RKO (cell line): ENCODE results near the gene B3GAT2.

Experiments
- DNase-seq: peaks from one replicate; pipeline ENCODE4 v3.0.0-alpha.2; 2016; ENCODE audit warnings: low spot score

The B3GAT2 gene

GRCh38 chr6:70842541-70842940, 114.3 kb downstream of the B3GAT2 start:
- no peak for DNase-seq

GRCh38 chr6:70841112-70841511, 115.7 kb downstream of the B3GAT2 start:
- DNase-seq: no peak

DNA sequence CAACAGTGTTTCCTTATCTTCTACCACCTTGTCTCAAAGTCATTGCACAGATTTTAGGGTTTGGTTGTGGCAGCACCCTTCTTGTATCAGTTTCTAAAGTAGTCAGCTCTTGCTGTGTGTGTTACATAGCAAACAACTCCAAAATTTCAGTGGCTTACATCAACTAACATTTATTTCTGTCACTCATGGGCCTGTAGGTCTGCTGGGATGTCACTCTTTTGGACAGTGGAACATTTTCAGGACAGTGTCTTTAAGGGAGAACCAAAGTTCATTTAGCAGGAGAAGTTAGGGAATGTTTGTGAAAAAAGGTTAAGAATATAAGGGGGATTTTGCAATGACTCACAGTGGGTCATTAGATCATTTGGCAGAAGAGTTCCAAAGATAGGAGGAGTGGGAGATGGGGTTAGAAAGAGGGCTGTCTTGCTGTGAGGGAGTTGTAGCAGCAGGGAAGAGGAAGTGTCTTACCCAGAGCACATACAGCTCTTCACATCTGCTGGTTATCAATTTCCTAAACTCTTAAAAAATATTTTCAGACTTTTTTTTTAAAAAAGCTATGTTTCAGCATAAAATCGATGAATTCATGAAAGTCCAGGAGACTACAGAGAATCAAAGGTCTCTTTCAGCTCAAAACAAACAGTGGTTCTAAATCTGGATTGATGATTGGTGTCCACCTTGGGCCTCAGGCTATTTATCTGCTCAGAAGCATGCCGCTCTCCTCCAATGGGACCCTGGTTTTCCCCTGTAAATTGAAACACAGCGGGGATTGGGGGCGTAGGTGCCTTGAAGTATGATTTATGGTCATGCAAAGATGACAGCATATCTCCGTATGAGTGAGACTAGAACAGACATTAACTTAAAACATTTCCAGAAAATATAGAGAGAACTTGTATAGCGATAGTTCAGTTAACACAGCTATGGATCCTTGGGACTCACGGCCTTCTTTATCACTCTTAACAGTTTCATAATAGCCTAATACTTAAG, 117.3 kb downstream of the B3GAT2 start:
- no peak for DNase-seq

GRCh38 chr6:70838907-70839285, 118.0 kb downstream of the B3GAT2 start:
- DNase-seq: no peak

DNA sequence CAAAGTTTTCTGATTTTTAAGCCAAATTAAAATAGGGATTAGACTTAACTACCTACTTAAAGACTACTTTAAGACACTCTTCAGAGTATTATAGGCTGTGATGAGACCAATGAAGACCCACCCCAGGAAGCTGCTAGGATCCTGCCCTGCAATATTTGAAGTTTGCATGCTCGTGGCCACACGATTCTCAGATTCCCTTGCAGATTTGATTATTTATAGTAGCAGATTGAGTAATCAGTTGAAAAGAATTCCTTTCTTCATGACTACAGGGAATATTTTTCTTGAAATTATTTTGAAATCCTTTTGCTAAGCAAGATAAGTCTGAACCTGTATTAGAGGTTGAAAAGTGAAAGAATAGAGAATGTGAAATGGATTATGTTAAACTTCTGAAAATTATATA, 122.3 kb downstream of the B3GAT2 start:
- no peak for DNase-seq

DNA sequence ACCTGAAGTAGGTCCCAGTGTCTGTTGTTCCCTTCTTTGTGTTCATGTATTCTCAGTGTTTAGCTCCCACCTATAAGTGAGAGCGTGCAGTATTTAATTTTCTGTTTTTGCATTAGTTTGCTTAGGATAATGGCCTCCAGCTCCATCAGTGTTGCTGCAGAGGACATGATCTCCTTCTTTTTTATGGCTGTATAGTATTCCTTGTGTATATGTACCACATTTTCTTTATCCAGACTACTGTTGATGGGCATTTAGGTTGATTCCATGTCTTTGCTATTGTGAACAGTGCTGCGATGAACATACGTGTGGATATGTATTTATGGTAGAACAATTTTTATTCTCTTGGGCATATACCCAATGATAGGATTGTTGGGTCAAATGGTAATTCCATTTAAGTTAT, 125.4 kb downstream of the B3GAT2 start:
- DNase-seq: no peak

DNA sequence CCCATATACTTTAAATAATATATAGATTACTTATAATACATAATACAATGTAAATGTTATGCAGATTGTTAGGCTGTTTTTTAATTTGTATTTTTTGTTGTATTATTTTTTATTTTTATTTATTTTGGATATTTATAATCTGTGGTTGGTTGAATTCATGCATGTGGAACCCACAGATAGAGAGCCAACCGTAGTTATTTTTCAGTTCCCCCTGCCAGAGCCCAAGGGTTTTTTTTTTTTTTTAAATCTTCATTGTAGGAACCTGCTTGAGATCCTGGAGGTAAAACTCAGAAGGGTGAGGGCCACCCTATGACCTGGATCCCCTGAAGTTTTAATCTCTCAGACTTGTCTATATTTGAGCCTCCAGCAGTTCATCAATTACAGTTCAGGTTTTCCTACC, 133.2 kb downstream of the B3GAT2 start:
- no peak for DNase-seq

- no peak for DNase-seq
Observed at GRCh38 chr6:70821751-70822150, 135.1 kb downstream of the B3GAT2 start.

DNA sequence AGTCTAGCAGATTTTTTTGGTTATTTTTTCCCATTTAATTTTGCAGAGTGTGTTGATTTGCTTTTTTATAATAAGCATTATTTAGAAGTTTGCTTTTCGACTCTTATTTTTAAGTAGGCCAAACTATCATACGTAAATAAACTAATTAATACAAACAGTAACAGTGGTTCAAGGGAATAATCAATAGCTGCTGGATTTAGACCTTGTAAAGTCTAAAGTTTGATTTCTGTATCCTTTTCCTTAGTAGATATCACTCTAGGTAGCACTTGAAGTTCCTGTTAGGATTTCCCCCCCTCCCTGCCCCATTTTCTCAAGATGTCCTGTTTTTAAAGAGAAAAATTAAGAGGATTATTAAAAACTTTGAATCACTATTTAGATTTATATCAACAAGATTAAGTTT, 136.1 kb downstream of the B3GAT2 start:
- no peak for DNase-seq

GRCh38 chr6:70819646-70820045, 137.2 kb downstream of the B3GAT2 start:
- DNase-seq: no peak

DNA sequence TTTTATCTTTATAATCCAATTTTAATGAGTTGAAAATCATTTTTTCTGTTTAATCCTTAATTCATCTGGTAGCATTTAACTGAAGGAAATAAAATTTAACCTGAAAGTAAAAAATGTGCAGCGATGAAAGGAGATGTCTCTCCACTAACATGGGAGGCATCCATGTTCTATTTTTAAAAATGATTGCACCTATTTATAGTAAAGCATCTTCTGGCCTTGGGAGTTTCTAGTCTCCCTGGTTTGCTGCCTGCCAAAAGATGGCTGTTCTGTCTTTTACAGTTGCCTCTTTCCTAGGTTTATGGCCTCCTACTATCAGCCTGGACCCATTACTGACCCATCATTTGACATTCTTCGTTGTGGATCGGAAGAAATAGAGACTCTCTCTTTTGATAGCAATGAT, 143.0 kb downstream of the B3GAT2 start:
- DNase-seq: no peak

DNA sequence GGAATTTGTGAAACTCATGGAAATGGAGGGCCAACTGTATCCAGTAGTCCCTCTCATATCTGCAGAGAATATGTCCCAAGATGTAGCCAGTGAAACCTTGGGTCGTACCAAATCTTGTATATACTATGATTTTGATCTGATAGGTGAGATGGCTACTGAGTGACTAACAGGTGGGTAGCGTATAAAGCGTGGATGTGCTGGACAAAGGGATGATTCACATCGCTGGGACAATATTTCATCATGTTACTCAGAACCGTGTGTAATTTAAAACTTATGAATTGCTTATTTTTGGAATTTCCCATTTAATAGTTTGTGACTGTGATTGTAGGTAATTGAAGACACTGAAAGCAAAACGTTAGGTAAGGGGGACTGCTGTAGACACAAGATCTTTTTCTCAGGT, 145.1 kb downstream of the B3GAT2 start:
- peak; percentile 30 for DNase-seq
